Esophagus muscularis mucosa (tissue), 4 donors: ENCODE measurements around the gene SIVA1.

ENCODE experiments used
- CTCF ChIP-seq, 3 experiments: fragments of 200-600 bp in 2 of 3; fragments of 450-650 bp in 1 of 3; sonication (generic) in 2 of 3; IDR thresholded peaks; one replicate each; pipeline ENCODE4 v1.5.1; 2017 to 2019; ENCODE audit warnings: antibody characterized with exemption in 3 of 3, mild to moderate bottlenecking in 2 of 3, moderate library complexity in 1 of 3
- EP300 ChIP-seq: sonication (generic); formaldehyde crosslinking; IDR thresholded peaks from one replicate; pipeline ENCODE4 v1.6.1; 2017; ENCODE audit warnings: antibody characterized with exemption
- POLR2A ChIP-seq: fragments of 450-650 bp; IDR thresholded peaks from one replicate; pipeline ENCODE4 v1.6.1; 2017; ENCODE audit warnings: antibody characterized with exemption, moderate library complexity, mild to moderate bottlenecking, low read depth

DNA sequence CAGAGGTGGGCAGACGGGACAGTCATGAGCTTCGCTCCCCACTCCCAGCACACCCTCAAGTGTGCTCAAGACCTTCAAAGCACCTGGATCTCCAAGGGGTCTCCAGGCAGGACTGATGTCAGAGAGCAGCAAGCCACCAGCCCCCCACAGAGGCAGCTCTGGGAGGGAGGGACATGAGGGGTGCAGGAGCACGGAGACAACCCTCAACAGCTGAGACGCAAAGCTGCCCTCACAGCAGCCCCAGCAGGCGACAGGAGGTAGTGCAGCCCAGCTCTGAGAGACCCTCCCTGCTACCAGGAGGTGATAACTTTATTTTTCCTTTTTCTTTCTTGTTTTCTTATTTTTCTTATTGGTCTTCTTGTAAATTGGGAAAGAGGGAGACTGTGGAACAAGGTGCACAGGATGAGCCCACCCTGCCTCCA lies 17.9 kb downstream of the SIVA1 start:
- TF ChIP-seq CTCF (IDR thresholded peaks at IDR 0.05): peak in 2 of 3 experiments; percentile 15 to 53
- TF ChIP-seq POLR2A: no peak
- TF ChIP-seq EP300: no peak
